ENCODE data around the gene PXDN.
"Not testable (repeated sequence)": the region's sequence is repeated elsewhere in the genome, so short reads cannot be mapped to it uniquely, and the experiment has no call there.

PXDN gene

DNA sequence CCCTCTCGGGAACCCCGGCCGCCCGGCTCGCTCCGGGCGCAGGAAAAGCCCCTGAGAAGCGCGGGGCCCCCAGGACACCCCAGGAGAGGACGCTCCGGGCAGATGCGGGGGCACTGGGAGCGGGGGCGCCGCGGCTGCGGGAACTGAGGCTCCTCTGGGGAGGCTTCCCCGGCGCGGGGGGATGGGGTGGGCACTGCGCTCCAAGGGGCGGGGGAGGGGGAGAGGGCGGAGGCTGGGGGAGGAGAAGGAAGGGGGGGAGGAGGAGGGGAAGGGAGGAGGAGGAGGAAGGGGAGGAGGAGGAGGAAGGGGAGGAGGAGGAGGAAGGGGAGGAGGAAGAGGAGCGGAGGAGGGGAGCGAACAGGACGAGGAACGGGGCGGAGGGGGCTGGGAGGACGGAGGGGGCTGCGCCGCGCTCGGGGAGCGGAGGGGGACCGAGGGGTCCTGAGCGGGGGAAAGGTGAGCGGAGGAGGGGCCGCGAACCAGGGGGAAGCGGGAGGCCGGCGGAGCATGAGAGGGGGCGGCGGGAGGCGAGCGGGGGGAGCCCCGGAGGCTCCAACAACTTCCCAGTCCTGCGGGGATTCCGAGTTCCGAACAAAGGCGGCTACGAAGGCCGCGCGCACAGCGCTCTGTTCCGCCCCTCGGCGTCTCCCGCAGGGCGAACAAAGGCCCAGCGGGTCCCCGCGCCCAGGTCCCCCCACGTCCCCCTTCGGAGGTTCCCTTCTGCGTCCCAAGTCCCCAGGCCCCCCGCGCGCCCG is 742 bp downstream of the PXDN start:
- DNase-seq (ENCODE audit: low spot score in 2 of 2) (no peak), ATAC-seq (ENCODE audit: low read depth) (no peak)
- Mint-ChIP-seq H3K36me3 (no peaks in the 10 kb centered on the region), H3K9me3 (peaks cover 2% of the 10 kb centered on the region), H3K4me1 (no peaks in the 10 kb centered on the region), H3K27me3 (peaks cover 26% of the 10 kb centered on the region), H3K27ac (no peak overlapping the region), H3K4me3 (no peak overlapping the region)

GRCh38 chr2:1742681-1743395 is 1.5 kb downstream of the PXDN start:
- Mint-ChIP-seq H3K4me1 (no peaks in the 10 kb centered on the region), H3K9me3 (peaks cover 2% of the 10 kb centered on the region), H3K27me3 (peaks cover 26% of the 10 kb centered on the region), H3K27ac (no peak overlapping the region), H3K4me3 (peak overlapping the region; percentile 71), H3K36me3 (no peaks in the 10 kb centered on the region)
- no peak for ATAC-seq (ENCODE audit: low read depth)
- DNase-seq (ENCODE audit: low spot score in 2 of 2), result no peak

GRCh38 chr2:1742301-1742680 is 2.0 kb downstream of the PXDN start:
- Mint-ChIP-seq H3K27me3 (peaks cover 23% of the 10 kb centered on the region), H3K4me1 (no peaks in the 10 kb centered on the region), H3K27ac (no peak overlapping the region), H3K36me3 (no peaks in the 10 kb centered on the region), H3K9me3 (peaks cover 2% of the 10 kb centered on the region), H3K4me3 (peak overlapping the region; percentile 39)
- peak; percentile 34 for ATAC-seq (ENCODE audit: low read depth)
- DNase-seq (ENCODE audit: low spot score in 2 of 2), result no peak

- H3K4me1 Mint-ChIP-seq, result no peaks in the 10 kb centered on the region
- no peak overlapping the region for H3K27ac Mint-ChIP-seq
- H3K4me3 Mint-ChIP-seq, result no peak overlapping the region
- no peaks in the 10 kb centered on the region for H3K36me3 Mint-ChIP-seq
- ATAC-seq (ENCODE audit: low read depth) (no peak), DNase-seq (ENCODE audit: low spot score in 2 of 2) (no peak)
- H3K27me3 Mint-ChIP-seq, result peaks cover 19% of the 10 kb centered on the region
- peaks cover 2% of the 10 kb centered on the region for H3K9me3 Mint-ChIP-seq
Measured at GRCh38 chr2:1741851-1742250, 2.5 kb downstream of the PXDN start.

DNA sequence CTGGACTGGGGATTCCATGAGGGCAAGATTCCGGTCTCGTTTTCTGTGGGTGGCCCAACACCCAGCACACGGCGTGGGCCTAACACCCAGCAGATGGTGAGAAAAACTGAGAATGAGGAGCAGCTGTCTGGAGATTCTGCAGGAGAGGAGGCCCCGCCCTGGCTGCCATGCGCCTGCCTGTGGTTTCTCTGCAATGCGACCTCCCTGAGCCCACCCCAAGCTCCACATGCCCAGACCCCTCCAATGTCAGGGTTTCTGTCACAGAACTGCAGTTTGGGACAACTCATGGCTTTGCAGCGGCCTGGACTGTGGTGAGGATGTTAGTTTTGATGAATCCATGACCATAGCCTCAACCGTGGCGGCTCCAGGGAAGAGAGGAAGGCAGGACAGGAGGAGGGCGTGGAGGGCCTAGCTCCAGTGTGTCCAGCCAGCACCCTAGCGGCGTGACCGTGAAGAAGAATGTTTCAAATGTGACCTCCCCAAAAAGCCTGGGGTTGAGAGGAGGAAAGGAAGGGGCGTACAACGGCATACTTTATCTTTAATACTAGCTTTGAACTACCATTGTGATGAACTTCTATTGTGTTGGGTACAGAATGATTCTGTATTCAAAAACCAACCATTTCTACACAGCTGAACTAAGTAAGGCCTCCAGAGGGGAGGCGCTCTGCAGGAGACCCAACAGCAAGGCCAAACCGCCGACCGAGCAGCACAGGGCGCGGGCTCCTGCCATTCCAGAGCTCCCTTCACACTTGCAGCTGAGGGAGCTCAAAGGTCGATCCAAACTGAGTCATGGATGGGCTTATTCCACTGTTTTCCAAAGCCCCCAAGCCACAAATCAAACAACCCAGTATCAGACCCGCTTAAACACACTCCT is 3.4 kb downstream of the PXDN start:
- Mint-ChIP-seq H3K4me3 (no peak overlapping the region), H3K27ac (no peak overlapping the region), H3K27me3 (peaks cover 11% of the 10 kb centered on the region)

GRCh38 chr2:1739961-1740715 is 4.2 kb downstream of the PXDN start:
- Mint-ChIP-seq H3K36me3 (no peaks in the 10 kb centered on the region), H3K27ac (no peak overlapping the region), H3K27me3 (peaks cover 9% of the 10 kb centered on the region), H3K4me3 (no peak overlapping the region), H3K9me3 (no peaks in the 10 kb centered on the region), H3K4me1 (no peaks in the 10 kb centered on the region)
- DNase-seq (ENCODE audit: low spot score in 2 of 2), result no peak
- no peak for ATAC-seq (ENCODE audit: low read depth)

More for the DNA sequence above, 3.4 kb downstream of the PXDN start:
- DNase-seq (ENCODE audit: low spot score in 2 of 2) (no peak), ATAC-seq (ENCODE audit: low read depth) (no peak)
- no peaks in the 10 kb centered on the region for H3K9me3 Mint-ChIP-seq
- H3K36me3 Mint-ChIP-seq, result no peaks in the 10 kb centered on the region
- no peaks in the 10 kb centered on the region for H3K4me1 Mint-ChIP-seq

DNA sequence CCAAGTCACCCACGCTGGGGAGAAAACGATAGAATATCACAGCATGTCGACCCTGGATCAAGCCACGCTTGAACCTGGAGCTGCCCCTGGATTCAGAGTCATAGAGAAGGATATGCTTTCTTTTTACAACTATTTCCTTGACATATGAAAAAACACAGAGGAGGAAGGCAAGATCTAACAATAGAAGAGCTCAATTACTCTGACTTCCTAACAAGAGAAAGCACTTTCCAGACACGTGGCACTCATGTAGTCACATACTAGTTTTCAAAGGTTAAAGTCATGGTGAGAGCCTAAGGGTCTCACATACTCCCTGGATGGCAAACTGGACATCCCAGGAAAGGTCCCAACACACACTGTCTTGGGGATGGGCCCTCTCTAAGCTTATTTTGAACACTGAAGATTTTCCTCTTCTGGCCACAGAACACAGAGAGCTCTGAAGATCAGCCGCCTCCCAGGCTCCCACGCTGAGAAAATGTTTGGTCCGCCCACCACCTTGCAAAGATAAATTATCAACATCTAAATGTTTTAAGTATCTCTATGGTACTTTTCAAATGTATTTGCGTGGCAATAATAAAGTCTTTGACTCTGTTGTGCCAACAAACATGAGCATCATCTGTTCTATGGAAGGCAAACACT is 4.9 kb downstream of the PXDN start:
- Mint-ChIP-seq H3K36me3 (no peaks in the 10 kb centered on the region), H3K9me3 (no peaks in the 10 kb centered on the region), H3K27me3 (peaks cover 9% of the 10 kb centered on the region), H3K4me3 (no peak overlapping the region), H3K27ac (no peak overlapping the region), H3K4me1 (no peaks in the 10 kb centered on the region)
- no peak for ATAC-seq (ENCODE audit: low read depth)
- DNase-seq (ENCODE audit: low spot score in 2 of 2), result no peak

DNA sequence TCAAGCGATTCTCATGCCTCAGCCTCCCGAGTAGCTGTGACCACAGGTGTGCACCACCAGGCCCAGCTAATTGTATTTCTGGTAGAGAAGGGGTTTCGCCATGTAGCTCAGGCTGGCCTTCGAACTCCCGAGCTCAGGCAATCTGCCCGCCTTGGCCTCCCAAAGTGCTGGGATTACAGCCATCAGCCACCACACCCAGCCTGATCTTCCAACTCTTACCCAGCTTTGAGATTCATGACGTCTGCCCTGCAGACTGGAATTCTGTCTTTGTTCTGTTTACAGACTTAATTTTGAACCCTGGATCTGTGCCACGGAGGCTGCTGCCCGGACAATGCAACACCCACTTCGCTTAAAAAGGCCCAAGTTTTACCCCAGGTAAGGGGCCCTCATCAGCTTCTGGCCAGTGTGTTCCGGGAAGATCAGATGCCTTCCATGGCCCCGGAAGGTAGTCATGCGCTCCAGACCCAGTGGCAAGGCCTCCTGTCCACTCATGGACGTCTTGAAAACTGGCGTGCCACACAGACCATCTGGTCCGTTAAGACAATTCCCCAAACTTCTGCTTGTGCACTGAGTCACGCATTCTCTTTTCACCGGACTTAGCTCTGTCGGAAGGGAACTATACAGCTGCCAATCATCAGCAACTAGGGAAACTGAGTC is 5.5 kb downstream of the PXDN start:
- no peak overlapping the region for H3K4me3 Mint-ChIP-seq
- no peak for DNase-seq (ENCODE audit: low spot score in 2 of 2)
- peaks cover 9% of the 10 kb centered on the region for H3K27me3 Mint-ChIP-seq
- H3K36me3 Mint-ChIP-seq, result no peaks in the 10 kb centered on the region
- H3K4me1 Mint-ChIP-seq, result no peaks in the 10 kb centered on the region
- ATAC-seq (ENCODE audit: low read depth), result no peak
- H3K9me3 Mint-ChIP-seq, result no peaks in the 10 kb centered on the region
- no peak overlapping the region for H3K27ac Mint-ChIP-seq

- DNase-seq (ENCODE audit: low spot score in 2 of 2) (no peak), ATAC-seq (ENCODE audit: low read depth) (no peak)
- H3K27me3 Mint-ChIP-seq, result peaks cover 9% of the 10 kb centered on the region
- no peak overlapping the region for H3K27ac Mint-ChIP-seq
- H3K36me3 Mint-ChIP-seq, result no peaks in the 10 kb centered on the region
- H3K4me3 Mint-ChIP-seq, result no peak overlapping the region
- no peaks in the 10 kb centered on the region for H3K4me1 Mint-ChIP-seq
- no peaks in the 10 kb centered on the region for H3K9me3 Mint-ChIP-seq
Measured at GRCh38 chr2:1738163-1738562, 6.2 kb downstream of the PXDN start.

GRCh38 chr2:1736997-1737480 is 7.3 kb downstream of the PXDN start:
- no peaks in the 10 kb centered on the region for H3K4me1 Mint-ChIP-seq
- DNase-seq (ENCODE audit: low spot score in 2 of 2) (no peak), ATAC-seq (ENCODE audit: low read depth) (no peak)
- H3K4me3 Mint-ChIP-seq, result no peak overlapping the region
- no peak overlapping the region for H3K27ac Mint-ChIP-seq
- H3K36me3 Mint-ChIP-seq, result no peaks in the 10 kb centered on the region
- no peaks in the 10 kb centered on the region for H3K9me3 Mint-ChIP-seq
- H3K27me3 Mint-ChIP-seq, result peaks cover 4% of the 10 kb centered on the region

- DNase-seq (ENCODE audit: low spot score in 2 of 2) (no peak), ATAC-seq (ENCODE audit: low read depth) (no peak)
- Mint-ChIP-seq H3K27ac (no peak overlapping the region), H3K4me1 (no peaks in the 10 kb centered on the region), H3K27me3 (no peaks in the 10 kb centered on the region), H3K4me3 (no peak overlapping the region), H3K9me3 (no peaks in the 10 kb centered on the region), H3K36me3 (no peaks in the 10 kb centered on the region)
Measured at GRCh38 chr2:1736045-1736444, 8.3 kb downstream of the PXDN start.

GRCh38 chr2:1733298-1733697 is 11.0 kb downstream of the PXDN start:
- DNase-seq (ENCODE audit: low spot score in 2 of 2); H3K4me3 Mint-ChIP-seq; H3K4me1 Mint-ChIP-seq; H3K27ac Mint-ChIP-seq; H3K9me3 Mint-ChIP-seq; H3K36me3 Mint-ChIP-seq; H3K27me3 Mint-ChIP-seq; ATAC-seq (ENCODE audit: low read depth): not testable (repeated sequence)
